OCI-LY7 (cell line): ENCODE data around the gene EOMES.
"Not testable (repeated sequence)": the region's sequence is repeated elsewhere in the genome, so short reads cannot be mapped to it uniquely, and the experiment has no call there.

Experiments
- CTCF ChIP-seq: fragments of 200-600 bp; sonication (generic); conservative IDR thresholded peaks from 2 replicates; pipeline ENCODE4 v1.5.1; 2014; ENCODE audit warnings: mild to moderate bottlenecking, antibody characterized with exemption, low read length, moderate library complexity, mixed read lengths
- EZH2phosphoT487 ChIP-seq: fragments of 200-600 bp; sonication (generic); IDR thresholded peaks from 2 replicates; pipeline ENCODE4 v1.6.1; 2018; ENCODE audit warnings: low read depth, borderline replicate concordance, mild to moderate bottlenecking, mixed run types, antibody characterized with exemption, low read length, moderate library complexity, mixed read lengths

DNA sequence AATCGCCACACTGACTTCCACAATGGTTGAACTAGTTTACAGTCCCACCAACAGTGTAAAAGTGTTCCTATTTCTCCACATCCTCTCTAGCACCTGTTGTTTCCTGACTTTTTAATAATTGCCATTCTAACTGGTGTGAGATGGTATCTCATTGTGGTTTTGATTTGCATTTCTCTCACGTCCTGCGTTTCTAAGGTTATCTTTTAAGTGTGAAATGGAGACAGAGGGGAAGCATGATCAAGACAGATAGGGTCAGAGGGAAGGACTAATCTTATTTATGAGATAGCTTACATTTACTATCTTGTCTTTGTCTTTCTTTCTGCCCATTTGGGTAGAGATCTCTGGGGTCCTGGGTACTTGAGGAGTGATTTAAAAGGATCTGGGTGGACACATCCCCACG is 48.3 kb upstream of the EOMES start:
- not testable (repeated sequence) for TF ChIP-seq CTCF, EZH2phosphoT487
